Activated naive CD8-positive, alpha-beta T cell (primary cell): ENCODE results near the gene MYO1A.
"Not testable (repeated sequence)": the region's sequence is repeated elsewhere in the genome, so short reads cannot be mapped to it uniquely, and the experiment has no call there.

ENCODE experiments used
- H3K27ac Mint-ChIP-seq: one replicate; pipeline ENCODE4 v1.8.0; 2021; ENCODE audit warnings: mixed read lengths
- H3K27me3 Mint-ChIP-seq: one replicate; pipeline ENCODE4 v1.8.0; 2021; ENCODE audit warnings: mixed read lengths
- H3K36me3 Mint-ChIP-seq: one replicate; pipeline ENCODE4 v1.8.0; 2021; ENCODE audit warnings: mixed read lengths
- H3K4me1 Mint-ChIP-seq: one replicate; pipeline ENCODE4 v1.8.0; 2021; ENCODE audit warnings: low read depth, mixed read lengths
- H3K4me3 Mint-ChIP-seq: one replicate; pipeline ENCODE4 v1.8.0; 2021; ENCODE audit warnings: mild to moderate bottlenecking, mixed read lengths
- H3K9me3 Mint-ChIP-seq: one replicate; pipeline ENCODE4 v1.8.0; 2021; ENCODE audit warnings: low read depth, mixed read lengths

Gene MYO1A

DNA sequence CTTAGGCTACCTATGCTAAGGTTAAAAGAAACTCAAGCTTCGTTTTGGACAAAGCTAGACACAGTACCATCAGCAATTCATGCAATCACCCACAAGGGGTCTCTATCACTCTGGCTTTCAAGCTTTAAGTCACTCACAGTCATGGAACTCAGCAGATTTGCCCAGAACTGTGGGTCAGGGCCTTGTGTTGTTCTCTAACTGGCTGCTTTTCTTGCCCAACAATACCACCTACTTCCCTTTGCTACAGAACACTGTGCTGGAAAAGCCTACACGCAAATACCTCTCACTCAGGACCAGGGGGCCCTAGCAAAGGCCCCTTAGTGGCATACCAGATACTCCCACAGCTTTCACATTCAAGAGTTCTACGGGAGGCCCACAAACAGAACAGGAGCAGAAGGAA is 19.6 kb upstream of the MYO1A start:
- Mint-ChIP-seq H3K9me3 (no peaks in the 10 kb centered on the region), H3K4me3 (peak overlapping the region; percentile 85), H3K36me3 (peaks cover 16% of the 10 kb centered on the region), H3K4me1 (peaks cover 57% of the 10 kb centered on the region), H3K27ac (peak overlapping the region; percentile 89), H3K27me3 (no peaks in the 10 kb centered on the region)

DNA sequence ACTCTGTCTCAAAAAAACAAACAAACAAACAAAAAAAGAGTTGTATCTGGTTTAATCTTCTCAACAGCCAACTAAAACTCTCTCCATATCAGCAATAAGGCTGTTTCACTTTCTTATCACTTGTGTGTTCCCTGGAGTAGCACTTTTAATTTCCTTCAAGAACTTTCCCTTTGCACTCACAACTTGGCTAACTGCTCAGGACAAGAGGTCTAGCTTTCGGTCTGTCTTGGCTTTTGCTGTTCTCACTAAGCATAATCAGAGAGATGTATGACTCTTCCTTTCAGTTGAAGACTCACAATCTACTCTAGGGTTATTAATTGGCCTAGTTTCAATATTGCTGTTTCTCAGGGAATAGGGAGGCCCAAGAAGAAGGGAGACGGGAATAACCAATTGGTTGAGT is 16.3 kb upstream of the MYO1A start:
- Mint-ChIP-seq H3K36me3 (peaks cover 16% of the 10 kb centered on the region), H3K27ac (peak overlapping the region; percentile 97), H3K27me3 (no peaks in the 10 kb centered on the region), H3K4me1 (peaks cover 74% of the 10 kb centered on the region), H3K4me3 (peak overlapping the region; percentile 70), H3K9me3 (no peaks in the 10 kb centered on the region)

DNA sequence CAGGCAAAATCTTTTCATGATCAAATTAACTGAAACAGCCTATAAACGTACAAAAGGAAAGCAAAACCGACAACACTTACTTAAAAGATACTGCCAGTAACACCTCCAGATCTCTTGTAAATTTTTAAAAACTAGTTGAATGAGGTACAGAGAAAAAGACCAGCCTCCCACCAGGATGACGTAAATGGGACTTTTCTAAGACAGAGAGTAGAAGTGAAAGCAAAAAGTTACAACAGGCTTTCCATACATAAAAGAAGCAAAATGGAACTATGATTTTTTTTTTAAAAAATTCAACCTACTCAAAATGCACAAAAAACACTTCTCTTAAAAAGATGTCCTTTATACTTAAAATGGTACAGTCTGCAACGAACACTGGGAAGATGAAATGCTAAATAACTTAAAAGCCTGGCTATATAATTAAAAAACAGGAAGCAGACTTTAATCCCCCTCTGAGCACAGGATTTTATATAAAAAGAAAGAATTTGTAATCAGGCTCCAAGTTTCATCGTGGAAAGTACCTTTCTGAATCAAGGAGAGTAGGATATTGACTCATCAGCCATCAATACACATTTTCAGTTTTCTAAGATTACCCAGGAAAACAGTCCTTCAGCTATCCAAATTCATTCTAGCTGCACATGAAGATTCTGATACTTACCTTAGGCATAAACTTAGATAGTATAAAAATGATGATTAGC is 14.2 kb upstream of the MYO1A start:
- Mint-ChIP-seq H3K9me3 (no peaks in the 10 kb centered on the region), H3K4me3 (peak overlapping the region; percentile 88), H3K27me3 (no peaks in the 10 kb centered on the region), H3K27ac (peak overlapping the region; percentile 96), H3K4me1 (peaks cover 59% of the 10 kb centered on the region), H3K36me3 (peaks cover 14% of the 10 kb centered on the region)

DNA sequence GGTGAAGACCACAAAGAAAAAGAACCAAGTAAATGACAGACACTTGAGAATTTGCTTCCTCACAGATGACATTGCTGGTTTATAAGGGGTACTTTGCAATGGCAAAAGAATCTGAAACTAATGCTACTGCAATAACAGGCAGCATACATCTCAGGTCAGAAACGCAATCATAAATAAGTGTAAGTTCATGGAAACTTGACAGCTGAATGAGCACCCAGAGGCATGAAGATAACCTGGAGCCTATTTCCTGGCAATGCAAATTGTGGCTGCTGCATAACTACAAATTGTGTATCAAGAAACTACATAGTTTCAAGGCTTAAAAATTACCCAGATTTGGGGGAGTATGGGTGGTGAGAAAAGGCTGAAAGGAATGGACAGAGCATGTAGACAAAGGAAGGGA is 8.5 kb upstream of the MYO1A start:
- Mint-ChIP-seq H3K27me3 (no peaks in the 10 kb centered on the region), H3K27ac (peak overlapping the region; percentile 67), H3K36me3 (peaks cover 10% of the 10 kb centered on the region)

DNA sequence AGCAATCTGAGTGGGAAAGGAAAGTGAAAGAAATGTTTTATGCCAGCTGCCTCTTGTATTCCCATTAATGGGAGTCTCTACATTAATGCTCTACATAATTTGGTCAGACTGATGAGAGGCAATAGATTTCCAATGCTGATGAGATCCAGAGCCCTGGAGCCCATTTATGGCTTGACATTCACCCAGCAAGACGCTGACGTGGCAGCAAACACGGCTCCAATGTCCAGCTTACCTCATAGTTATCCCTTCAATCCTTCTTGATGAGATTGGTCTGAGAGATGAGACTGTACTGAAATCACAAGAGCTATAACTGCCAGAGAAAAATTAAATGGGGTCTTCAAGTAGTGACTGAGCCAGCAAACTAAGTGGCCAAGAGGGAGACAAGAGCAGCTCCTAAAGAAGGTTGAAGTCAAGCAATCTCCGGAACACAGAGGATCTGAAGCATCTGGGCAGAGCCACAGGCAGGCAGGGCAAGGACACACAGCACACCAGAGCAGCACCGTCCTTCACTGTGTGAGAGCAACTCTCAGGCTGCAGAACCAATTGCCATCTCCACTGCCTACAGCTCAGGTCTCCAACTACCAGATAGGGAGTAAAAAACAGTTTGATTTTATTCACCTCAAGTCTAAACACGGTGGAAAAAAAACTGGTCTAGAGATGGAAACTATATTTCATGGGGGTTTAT is 7.3 kb upstream of the MYO1A start:
- Mint-ChIP-seq H3K36me3 (peaks cover 10% of the 10 kb centered on the region), H3K27ac (peak overlapping the region; percentile 18), H3K4me1 (peaks cover 14% of the 10 kb centered on the region), H3K27me3 (no peaks in the 10 kb centered on the region), H3K9me3 (no peaks in the 10 kb centered on the region), H3K4me3 (no peak overlapping the region)

More for the DNA sequence above, 8.5 kb upstream of the MYO1A start:
- peaks cover 25% of the 10 kb centered on the region for H3K4me1 Mint-ChIP-seq
- H3K4me3 Mint-ChIP-seq, result no peak overlapping the region
- H3K9me3 Mint-ChIP-seq, result no peaks in the 10 kb centered on the region

DNA sequence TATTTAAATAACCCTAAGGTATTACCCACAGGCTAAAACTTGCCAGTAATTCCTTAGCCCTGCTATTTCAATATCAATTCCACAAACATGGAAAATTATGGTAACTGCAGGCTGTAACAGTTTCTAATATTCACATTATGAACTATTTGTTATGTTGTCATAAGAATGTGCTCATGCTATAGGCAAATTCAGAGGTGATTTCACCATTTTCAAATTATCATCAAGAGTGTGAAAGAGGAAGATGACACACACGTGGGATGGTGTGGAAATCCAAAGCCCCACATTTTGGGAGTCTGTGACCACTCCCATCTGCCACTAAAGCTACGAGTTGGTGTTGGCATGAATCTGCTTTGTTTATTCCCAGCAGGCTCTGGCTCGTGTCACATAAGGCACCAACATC is 5.9 kb upstream of the MYO1A start:
- H3K9me3 Mint-ChIP-seq, result no peaks in the 10 kb centered on the region
- peak overlapping the region; percentile 0 for H3K27ac Mint-ChIP-seq
- peaks cover 8% of the 10 kb centered on the region for H3K4me1 Mint-ChIP-seq
- H3K36me3 Mint-ChIP-seq, result peaks cover 9% of the 10 kb centered on the region
- no peaks in the 10 kb centered on the region for H3K27me3 Mint-ChIP-seq
- H3K4me3 Mint-ChIP-seq, result no peak overlapping the region

DNA sequence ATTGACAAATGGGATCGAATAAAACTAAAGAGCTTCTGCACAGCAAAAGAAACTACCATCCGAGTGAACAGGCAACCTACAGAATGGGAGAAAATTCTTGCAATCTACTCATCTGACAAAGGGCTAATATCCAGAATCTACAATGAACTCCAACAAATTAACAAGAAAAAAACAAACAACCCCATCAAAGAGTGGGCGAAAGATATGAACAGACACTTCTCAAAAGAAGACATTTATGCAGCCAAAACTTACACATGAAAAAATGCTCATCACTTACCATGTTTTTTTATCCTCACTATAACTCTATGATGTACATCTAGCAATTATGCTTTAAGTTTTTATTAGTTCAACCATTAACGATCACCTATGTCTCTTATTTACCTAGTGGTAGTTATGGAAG is 4.0 kb upstream of the MYO1A start:
- H3K4me1 Mint-ChIP-seq, H3K27ac Mint-ChIP-seq, H3K36me3 Mint-ChIP-seq, H3K27me3 Mint-ChIP-seq, H3K4me3 Mint-ChIP-seq, H3K9me3 Mint-ChIP-seq: not testable (repeated sequence)

DNA sequence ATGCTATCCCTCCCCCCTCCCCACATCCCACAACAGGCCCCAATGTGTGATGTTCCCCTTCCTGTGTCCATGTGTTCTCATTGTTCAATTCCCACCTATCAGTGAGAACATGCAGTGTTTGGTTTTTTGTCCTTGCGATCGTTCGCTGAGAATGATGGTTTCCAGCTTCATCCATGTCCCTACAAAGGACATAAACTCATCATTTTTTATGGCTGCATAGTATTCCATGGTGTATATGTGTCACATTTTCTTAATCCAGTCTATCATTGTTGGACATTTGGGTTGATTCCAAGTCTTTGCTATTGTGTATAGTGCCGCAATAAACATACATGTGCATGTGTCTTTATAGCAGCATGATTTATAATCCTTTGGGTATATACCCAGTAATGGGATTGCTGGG is 3.2 kb upstream of the MYO1A start:
- H3K27ac Mint-ChIP-seq, H3K4me3 Mint-ChIP-seq, H3K9me3 Mint-ChIP-seq, H3K27me3 Mint-ChIP-seq, H3K4me1 Mint-ChIP-seq, H3K36me3 Mint-ChIP-seq: not testable (repeated sequence)

DNA sequence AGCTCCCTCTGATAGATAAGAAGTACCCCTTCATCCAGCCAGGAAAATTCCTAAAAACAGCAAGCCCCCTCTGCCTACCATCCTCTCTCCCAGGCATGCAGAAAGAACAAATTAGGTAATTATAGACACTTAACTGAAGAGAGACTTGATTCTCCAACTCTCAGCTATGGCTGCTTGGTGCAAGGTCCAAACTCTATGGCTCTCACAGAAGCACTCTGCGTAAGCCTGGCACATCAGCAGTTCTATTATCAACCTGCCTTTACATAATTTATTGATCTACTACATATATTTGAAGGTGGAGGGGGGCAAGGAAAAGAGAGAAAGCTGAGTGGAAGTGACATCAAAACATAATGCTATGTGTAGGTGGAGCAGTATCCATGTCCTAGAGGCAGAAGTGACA is 1.1 kb upstream of the MYO1A start:
- Mint-ChIP-seq H3K27ac (no peak overlapping the region), H3K27me3 (no peaks in the 10 kb centered on the region), H3K9me3 (no peaks in the 10 kb centered on the region), H3K4me3 (no peak overlapping the region), H3K4me1 (peaks cover 26% of the 10 kb centered on the region), H3K36me3 (no peaks in the 10 kb centered on the region)

DNA sequence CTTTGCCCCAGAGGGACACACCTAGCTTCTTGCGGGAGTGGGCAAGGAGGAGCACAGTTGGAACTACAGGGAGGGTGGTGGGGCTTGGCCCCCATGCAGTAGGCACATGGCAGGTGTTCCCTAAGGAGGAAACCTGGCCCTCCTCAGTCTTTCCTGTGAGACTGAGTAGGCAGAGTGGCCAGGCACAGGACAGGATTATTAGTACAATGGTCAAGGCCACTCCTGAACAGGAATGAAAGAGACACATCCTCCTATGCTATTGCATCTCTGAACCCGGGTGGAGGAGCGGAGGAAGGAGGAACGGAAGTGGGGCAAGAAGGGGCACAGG is 846 bp downstream of the MYO1A start:
- Mint-ChIP-seq H3K27ac (no peak overlapping the region), H3K27me3 (no peaks in the 10 kb centered on the region), H3K4me1 (peaks cover 29% of the 10 kb centered on the region), H3K36me3 (no peaks in the 10 kb centered on the region), H3K9me3 (no peaks in the 10 kb centered on the region), H3K4me3 (no peak overlapping the region)

DNA sequence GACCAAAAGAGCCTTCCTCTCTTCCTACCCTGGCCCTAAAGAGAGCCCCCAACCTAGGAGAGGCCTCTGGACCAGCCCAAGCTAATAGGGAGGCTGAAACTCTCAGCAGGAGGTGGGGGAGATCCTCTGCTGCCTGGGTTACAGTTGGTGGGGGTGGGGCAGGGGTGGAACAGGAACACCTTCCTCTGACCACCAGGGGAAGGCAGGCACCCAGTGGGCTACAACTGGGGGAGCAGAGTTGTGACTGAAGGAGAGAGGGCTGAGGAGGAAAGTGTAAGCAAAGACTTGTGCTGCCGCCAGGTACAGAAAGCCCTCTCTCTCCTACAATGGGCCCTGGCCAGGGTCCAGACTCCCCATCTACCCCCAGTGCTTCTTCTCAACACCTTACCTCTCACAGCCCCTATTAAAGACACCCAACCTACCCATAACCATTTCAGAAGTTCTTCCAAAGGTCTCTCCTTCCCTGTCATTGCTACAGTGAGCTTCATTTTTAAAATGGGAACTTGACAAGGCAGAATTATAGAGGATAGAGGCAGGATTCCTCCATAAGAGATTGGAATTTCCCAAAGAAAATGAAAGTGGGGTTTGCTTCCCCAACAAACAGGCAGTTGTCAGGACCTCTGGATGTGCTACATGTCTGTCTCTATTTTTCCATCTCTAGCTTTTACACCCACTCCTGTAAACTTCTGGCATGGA is 1.4 kb downstream of the MYO1A start:
- H3K27me3 Mint-ChIP-seq, result no peaks in the 10 kb centered on the region
- no peaks in the 10 kb centered on the region for H3K9me3 Mint-ChIP-seq
- H3K4me1 Mint-ChIP-seq, result peaks cover 29% of the 10 kb centered on the region
- H3K36me3 Mint-ChIP-seq, result no peaks in the 10 kb centered on the region
- H3K27ac Mint-ChIP-seq, result no peak overlapping the region
- no peak overlapping the region for H3K4me3 Mint-ChIP-seq

DNA sequence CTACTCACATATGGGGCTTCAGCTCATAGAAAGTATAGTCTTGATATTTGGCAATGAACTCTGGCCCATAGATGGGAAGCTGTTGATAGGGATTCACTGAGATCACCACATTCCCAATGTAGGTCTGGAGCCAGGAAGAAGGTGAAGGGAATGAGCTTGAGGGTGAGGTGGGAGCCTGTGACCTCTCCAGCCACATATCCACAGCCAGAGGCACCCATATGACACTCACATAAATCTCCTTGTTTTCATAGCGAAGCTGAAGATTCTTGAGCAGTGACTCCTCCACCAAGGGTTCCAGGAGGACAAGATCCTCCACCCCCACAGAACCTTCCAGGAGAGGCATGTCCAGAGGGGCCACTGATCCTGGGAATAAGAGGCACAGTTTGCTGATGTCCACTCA is 1.9 kb downstream of the MYO1A start:
- Mint-ChIP-seq H3K4me1 (peaks cover 29% of the 10 kb centered on the region), H3K36me3 (no peaks in the 10 kb centered on the region), H3K27me3 (no peaks in the 10 kb centered on the region), H3K4me3 (no peak overlapping the region), H3K27ac (peak overlapping the region; percentile 43), H3K9me3 (no peaks in the 10 kb centered on the region)

DNA sequence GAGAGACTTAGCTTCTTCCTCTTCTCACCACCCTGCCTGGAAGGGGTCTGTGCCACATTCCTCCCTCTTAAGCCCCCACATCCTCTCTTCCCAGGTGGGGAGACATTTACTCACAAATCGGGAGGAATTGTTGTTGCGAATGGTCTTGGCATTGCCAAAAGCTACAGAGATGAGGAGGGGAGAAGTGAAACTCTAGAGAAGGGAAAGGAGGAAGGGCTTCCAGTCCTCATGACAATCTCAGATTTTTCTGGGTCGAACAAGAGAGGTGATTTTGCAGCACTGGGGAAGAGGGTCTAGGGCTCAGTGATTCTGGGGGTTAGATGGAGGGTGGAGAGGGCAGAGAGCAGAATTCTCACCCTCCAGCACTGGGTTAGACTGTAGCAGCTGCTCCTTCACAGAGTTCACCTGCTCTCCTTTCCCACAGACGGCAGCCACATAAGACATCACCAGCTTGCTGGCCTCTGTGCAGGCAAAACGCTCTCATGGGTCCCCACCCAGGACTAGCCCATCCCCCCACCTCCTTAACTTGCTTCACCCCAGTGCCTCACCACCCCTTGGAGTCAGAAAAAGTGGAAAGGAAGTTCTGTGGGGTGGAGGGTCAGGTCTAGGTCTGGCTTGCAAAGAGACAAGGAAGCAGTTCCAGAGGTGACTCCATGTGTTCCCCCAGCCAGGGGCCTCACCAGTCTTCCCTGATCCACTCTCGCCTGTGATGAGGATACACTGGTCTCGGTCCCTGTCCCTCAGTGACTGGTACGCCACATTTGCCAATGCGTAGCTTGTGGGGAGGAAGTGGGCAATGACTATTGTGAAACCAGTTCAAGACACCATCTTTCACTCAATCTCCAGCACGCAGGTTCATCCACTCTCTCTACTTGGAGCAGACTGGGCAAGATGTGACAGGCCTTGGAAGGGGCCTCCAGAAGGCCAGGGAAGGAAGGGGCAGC is 2.7 kb downstream of the MYO1A start:
- H3K36me3 Mint-ChIP-seq, result no peaks in the 10 kb centered on the region
- peaks cover 29% of the 10 kb centered on the region for H3K4me1 Mint-ChIP-seq
- peak overlapping the region; percentile 43 for H3K27ac Mint-ChIP-seq
- peak overlapping the region; percentile 42 for H3K4me3 Mint-ChIP-seq
- no peaks in the 10 kb centered on the region for H3K9me3 Mint-ChIP-seq
- H3K27me3 Mint-ChIP-seq, result no peaks in the 10 kb centered on the region

DNA sequence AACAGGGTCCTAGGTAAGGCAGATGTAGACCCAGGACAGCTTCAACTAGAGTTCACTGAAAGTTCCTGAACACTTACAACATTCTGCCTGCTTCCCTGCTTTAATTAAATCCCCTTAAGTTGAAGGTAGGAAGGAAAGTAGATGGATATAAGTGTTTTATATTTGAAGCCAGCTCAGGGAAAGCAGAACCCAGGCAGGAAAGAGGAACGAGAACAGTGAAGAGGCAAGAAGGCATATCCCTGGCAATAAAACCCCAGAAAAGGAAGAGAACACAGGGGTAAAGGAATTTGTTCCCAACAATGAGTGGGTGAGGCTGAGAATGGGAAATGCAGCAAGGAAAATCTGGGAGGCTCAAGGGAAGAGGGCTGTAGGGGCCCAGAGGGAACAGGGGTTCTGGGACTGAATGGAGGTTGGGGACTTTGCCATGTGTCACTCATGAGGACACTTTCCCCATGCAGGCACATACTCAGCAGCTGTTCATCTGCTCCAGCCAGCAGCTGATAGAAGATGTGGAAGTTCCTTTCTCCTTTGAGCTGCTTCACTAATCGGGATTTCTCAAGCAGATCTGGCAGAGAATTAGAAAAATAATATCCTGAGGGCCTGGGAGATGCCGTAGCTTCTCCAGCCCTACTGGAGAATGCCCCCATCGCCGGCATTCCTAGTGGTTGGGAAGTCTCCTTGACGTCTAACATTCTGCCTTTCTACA is 3.7 kb downstream of the MYO1A start:
- H3K4me1 Mint-ChIP-seq, result peaks cover 29% of the 10 kb centered on the region
- H3K36me3 Mint-ChIP-seq, result no peaks in the 10 kb centered on the region
- H3K4me3 Mint-ChIP-seq, result no peak overlapping the region
- no peaks in the 10 kb centered on the region for H3K9me3 Mint-ChIP-seq
- no peaks in the 10 kb centered on the region for H3K27me3 Mint-ChIP-seq
- H3K27ac Mint-ChIP-seq, result no peak overlapping the region
